ENCODE measurements around the gene PLA2G2E.

PLA2G2E gene

GRCh38 chr1:19920132-19920710, 3.2 kb downstream of the PLA2G2E start:
- DNase-seq (ENCODE audit: low read depth), result no peak
- no peak for TF ChIP-seq MYC (IDR thresholded peaks at IDR 0.05; ENCODE audit: low read depth, low read length)
- no peak for TF ChIP-seq CTCF (IDR thresholded peaks at IDR 0.05; ENCODE audit: low read depth, low read length)
- no peak for TF ChIP-seq POLR2A (IDR thresholded peaks at IDR 0.05; ENCODE audit: extremely low read depth, insufficient read length)
- TF ChIP-seq, protein P1, sequence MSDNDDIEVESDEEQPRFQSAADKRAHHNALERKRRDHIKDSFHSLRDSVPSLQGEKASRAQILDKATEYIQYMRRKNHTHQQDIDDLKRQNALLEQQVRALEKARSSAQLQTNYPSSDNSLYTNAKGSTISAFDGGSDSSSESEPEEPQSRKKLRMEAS (IDR thresholded peaks at IDR 0.05; ENCODE audit: low read depth, low read length), result no peak
- no peak overlapping the region for H3K4me3 ChIP-seq (ENCODE audit: low read depth, low read length)

- TF ChIP-seq POLR2A (IDR thresholded peaks at IDR 0.05; ENCODE audit: extremely low read depth, insufficient read length) (no peak), CTCF (IDR thresholded peaks at IDR 0.05; ENCODE audit: low read depth, low read length) (peak; percentile 78)
- TF ChIP-seq, protein P1 (IDR thresholded peaks at IDR 0.05; ENCODE audit: low read depth, low read length), result no peak
- H3K4me3 ChIP-seq (ENCODE audit: low read depth, low read length), result no peak overlapping the region
- peak; percentile 79 for DNase-seq (ENCODE audit: low read depth)
Measured at GRCh38 chr1:19918057-19918456, 5.4 kb downstream of the PLA2G2E start.

DNA sequence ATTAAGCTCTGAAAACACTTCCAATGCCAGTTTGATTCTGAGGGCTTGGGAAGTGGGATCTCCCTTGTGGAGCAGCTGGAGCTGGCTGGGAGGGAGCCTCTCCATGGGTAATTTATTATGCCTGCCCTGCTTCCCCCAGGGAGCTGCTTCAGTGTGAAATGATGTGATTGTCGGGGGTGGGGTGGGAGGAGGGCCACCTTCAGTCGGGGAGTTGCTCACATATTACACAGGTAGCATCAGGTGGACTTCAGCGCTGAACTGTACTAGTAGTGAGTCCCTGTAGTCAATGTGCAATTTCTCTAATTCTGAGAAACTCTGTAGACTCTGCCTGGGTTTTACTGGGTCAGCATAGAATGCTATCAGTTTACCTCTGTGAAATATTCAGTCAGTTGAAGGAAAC, 12.8 kb downstream of the PLA2G2E start:
- TF ChIP-seq, protein P1 (IDR thresholded peaks at IDR 0.05; ENCODE audit: low read depth, low read length), result no peak
- TF ChIP-seq POLR2A (IDR thresholded peaks at IDR 0.05; ENCODE audit: extremely low read depth, insufficient read length), result no peak
- TF ChIP-seq MYC (IDR thresholded peaks at IDR 0.05; ENCODE audit: low read depth, low read length), result no peak
- no peak for TF ChIP-seq CTCF (IDR thresholded peaks at IDR 0.05; ENCODE audit: low read depth, low read length)
- DNase-seq (ENCODE audit: low read depth), result no peak
- H3K4me3 ChIP-seq (ENCODE audit: low read depth, low read length), result no peak overlapping the region

DNA sequence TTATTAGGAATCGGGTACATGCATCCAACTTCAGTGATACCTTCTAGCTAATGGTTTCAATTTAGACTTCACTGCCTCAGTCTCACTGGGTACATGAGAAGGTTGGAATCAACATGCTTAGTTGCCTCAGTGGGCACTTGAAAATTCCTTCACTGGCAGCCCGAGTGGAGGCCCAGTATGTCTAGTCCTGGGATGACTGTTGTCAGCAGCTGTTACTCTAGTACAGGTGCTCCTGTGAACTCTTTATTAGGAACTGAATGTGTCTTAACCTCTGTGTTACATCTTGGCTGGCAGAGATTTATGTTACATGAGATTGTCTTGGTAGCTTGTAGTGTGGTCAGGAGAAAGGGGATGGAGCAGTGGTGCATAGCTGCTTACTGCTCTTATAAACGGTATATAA, 13.4 kb downstream of the PLA2G2E start:
- TF ChIP-seq MYC (IDR thresholded peaks at IDR 0.05; ENCODE audit: low read depth, low read length) (no peak), POLR2A (IDR thresholded peaks at IDR 0.05; ENCODE audit: extremely low read depth, insufficient read length) (no peak), CTCF (IDR thresholded peaks at IDR 0.05; ENCODE audit: low read depth, low read length) (no peak)
- TF ChIP-seq, protein P1 (IDR thresholded peaks at IDR 0.05; ENCODE audit: low read depth, low read length), result no peak
- H3K4me3 ChIP-seq (ENCODE audit: low read depth, low read length), result no peak overlapping the region
- DNase-seq (ENCODE audit: low read depth), result no peak

DNA sequence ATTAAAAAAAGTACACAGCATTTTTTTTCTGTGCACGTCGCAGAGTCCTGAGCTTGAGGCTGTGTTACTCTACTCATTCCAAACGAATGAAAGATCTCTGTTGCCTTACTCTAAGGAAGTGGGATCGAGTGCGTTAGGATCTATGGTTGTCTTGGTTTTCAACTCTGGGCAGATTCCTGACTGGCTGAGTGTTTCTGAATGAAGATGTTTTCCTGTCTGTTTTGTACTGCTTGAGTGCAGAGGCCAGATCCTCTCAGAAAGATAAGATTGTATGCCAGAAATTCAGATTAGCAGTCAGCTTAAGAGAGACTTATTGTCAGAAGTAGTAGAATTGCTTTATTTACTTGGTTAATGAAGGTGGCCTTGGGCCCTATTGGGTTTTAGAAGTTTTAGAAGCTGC, 14.0 kb downstream of the PLA2G2E start:
- no peak for DNase-seq (ENCODE audit: low read depth)
- H3K4me3 ChIP-seq (ENCODE audit: low read depth, low read length), result no peak overlapping the region
- TF ChIP-seq MYC (IDR thresholded peaks at IDR 0.05; ENCODE audit: low read depth, low read length) (no peak), POLR2A (IDR thresholded peaks at IDR 0.05; ENCODE audit: extremely low read depth, insufficient read length) (no peak), CTCF (IDR thresholded peaks at IDR 0.05; ENCODE audit: low read depth, low read length) (no peak)
- TF ChIP-seq, protein P1 (IDR thresholded peaks at IDR 0.05; ENCODE audit: low read depth, low read length), result no peak

Data from NB4 (cell line).